ENCODE measurements around the gene PLCG2. TPM values are rescaled to one million over a fixed set of nuclear protein-coding genes. Genes with fewer than 3 reads are reported as not detected.

PLCG2 gene
- total RNA-seq, 1 donor from 2014 or later = 5.7 TPM

GRCh38 chr16:81894592-81894991, 115.5 kb downstream of the PLCG2 start:
- no peaks in the 10 kb centered on the region for H3K36me3 Mint-ChIP-seq
- DNase-seq (ENCODE audit: low spot score in 2 of 2, unreplicated experiment in 2 of 2) = no peak
- no peak overlapping the region for H3K27ac Mint-ChIP-seq
- H3K4me3 Mint-ChIP-seq = no peak overlapping the region
- no peaks in the 10 kb centered on the region for H3K27me3 Mint-ChIP-seq (ENCODE audit: low read depth)
- H3K9me3 Mint-ChIP-seq = no peaks in the 10 kb centered on the region
- TF ChIP-seq CTCF (IDR thresholded peaks at IDR 0.05; ENCODE audit: unreplicated experiment) = no peak
- no peaks in the 10 kb centered on the region for H3K4me1 Mint-ChIP-seq

- no peak overlapping the region for H3K27ac Mint-ChIP-seq
- H3K4me3 Mint-ChIP-seq = no peak overlapping the region
- TF ChIP-seq CTCF (IDR thresholded peaks at IDR 0.05; ENCODE audit: unreplicated experiment) = no peak
- H3K36me3 Mint-ChIP-seq = no peaks in the 10 kb centered on the region
- H3K4me1 Mint-ChIP-seq = no peaks in the 10 kb centered on the region
- DNase-seq (ENCODE audit: low spot score in 2 of 2, unreplicated experiment in 2 of 2) = no peak
- H3K27me3 Mint-ChIP-seq (ENCODE audit: low read depth) = no peaks in the 10 kb centered on the region
- no peaks in the 10 kb centered on the region for H3K9me3 Mint-ChIP-seq
Observed at GRCh38 chr16:81896902-81897301, 117.8 kb downstream of the PLCG2 start.

- H3K9me3 Mint-ChIP-seq = peaks cover 10% of the 10 kb centered on the region
- H3K36me3 Mint-ChIP-seq = peaks cover 2% of the 10 kb centered on the region
- no peaks in the 10 kb centered on the region for H3K4me1 Mint-ChIP-seq
- H3K4me3 Mint-ChIP-seq = no peak overlapping the region
- TF ChIP-seq CTCF (IDR thresholded peaks at IDR 0.05; ENCODE audit: unreplicated experiment) = no peak
- no peak overlapping the region for H3K27ac Mint-ChIP-seq
- DNase-seq (ENCODE audit: low spot score in 2 of 2, unreplicated experiment in 2 of 2) = no peak
- no peaks in the 10 kb centered on the region for H3K27me3 Mint-ChIP-seq (ENCODE audit: low read depth)
Observed at GRCh38 chr16:81899601-81900000, 120.5 kb downstream of the PLCG2 start.

- peaks cover 10% of the 10 kb centered on the region for H3K9me3 Mint-ChIP-seq
- H3K4me3 Mint-ChIP-seq = no peak overlapping the region
- H3K27ac Mint-ChIP-seq = no peak overlapping the region
- H3K27me3 Mint-ChIP-seq (ENCODE audit: low read depth) = no peaks in the 10 kb centered on the region
- peaks cover 2% of the 10 kb centered on the region for H3K36me3 Mint-ChIP-seq
- no peak for TF ChIP-seq CTCF (IDR thresholded peaks at IDR 0.05; ENCODE audit: unreplicated experiment)
- H3K4me1 Mint-ChIP-seq = no peaks in the 10 kb centered on the region
- no peak for DNase-seq (ENCODE audit: low spot score in 2 of 2, unreplicated experiment in 2 of 2)
Observed at GRCh38 chr16:81900014-81900413, 120.9 kb downstream of the PLCG2 start.

GRCh38 chr16:81900456-81900855, 121.4 kb downstream of the PLCG2 start:
- Mint-ChIP-seq H3K36me3 (peaks cover 2% of the 10 kb centered on the region), H3K4me1 (no peaks in the 10 kb centered on the region), H3K27me3 (ENCODE audit: low read depth) (no peaks in the 10 kb centered on the region), H3K9me3 (peaks cover 10% of the 10 kb centered on the region), H3K27ac (no peak overlapping the region), H3K4me3 (no peak overlapping the region)
- DNase-seq (ENCODE audit: low spot score in 2 of 2, unreplicated experiment in 2 of 2) = no peak
- TF ChIP-seq CTCF (IDR thresholded peaks at IDR 0.05; ENCODE audit: unreplicated experiment) = no peak

GRCh38 chr16:81901484-81901883, 122.4 kb downstream of the PLCG2 start:
- TF ChIP-seq CTCF (IDR thresholded peaks at IDR 0.05; ENCODE audit: unreplicated experiment) = no peak
- Mint-ChIP-seq H3K36me3 (peaks cover 2% of the 10 kb centered on the region), H3K27me3 (ENCODE audit: low read depth) (no peaks in the 10 kb centered on the region), H3K4me3 (no peak overlapping the region), H3K27ac (no peak overlapping the region), H3K4me1 (no peaks in the 10 kb centered on the region), H3K9me3 (peaks cover 10% of the 10 kb centered on the region)
- DNase-seq (ENCODE audit: low spot score in 2 of 2, unreplicated experiment in 2 of 2) = no peak

Data from mesothelial cell of epicardium (in vitro differentiated cells).